IMR-90 (cell line): ENCODE results near the gene GLUD1. TPM values are rescaled to one million over a fixed set of nuclear protein-coding genes. Genes with fewer than 3 reads are reported as not detected.

Source experiments
- ATAC-seq: fragments of 200-7000 bp; cut with Tn5 transposase; 2 replicates; pipeline ENCODE4 v1.9.1; 2020; ENCODE audit warnings: low read depth, mild to moderate bottlenecking, moderate library complexity
- BruUV-seq: library from RNA; stranded (reverse); fragments of 400-500 nt; replicated peaks from 2 replicates; lab custom pipeline; 2021; lab: Mats Ljungman, UMichigan
- CTCF ChIA-PET: fragments of 300-600 bp; formaldehyde crosslinking; extraction: SDS; loops from one replicate; lab custom pipeline; 2021; ENCODE audit warnings: antibody characterized with exemption; lab: Yijun Ruan, JAX
- POLR2A ChIA-PET: fragments of 300-600 bp; sonication (Branson Sonifier 250); formaldehyde crosslinking; loops from one replicate; lab custom pipeline; 2022; ENCODE audit warnings: antibody characterized with exemption; ENCODE audit not compliant: unreplicated experiment; lab: Charles Lee
- DNase-seq: peaks from one replicate; pipeline ENCODE4 v3.0.0; 2013
- H2AFZ ChIP-seq: replicated peaks from 2 replicates; pipeline ENCODE3; 2013; ENCODE audit warnings: low read length, mild to moderate bottlenecking; ENCODE audit not compliant: poor library complexity
- H2AK5ac ChIP-seq: 2 replicates; pipeline ENCODE4 v1.6.1; 2013; ENCODE audit warnings: low read depth, low read length, inconsistent platforms
- H2AK9ac ChIP-seq: replicated peaks from 2 replicates; pipeline ENCODE3; 2013; ENCODE audit warnings: mild to moderate bottlenecking, low read depth, low read length, moderate library complexity; ENCODE audit not compliant: poor library complexity
- H2BK120ac ChIP-seq: 2 replicates; pipeline ENCODE4 v1.6.1; 2013; ENCODE audit warnings: low read depth, low read length, inconsistent platforms
- H2BK15ac ChIP-seq: 3 replicates; pipeline ENCODE4 v1.6.1; 2013; ENCODE audit warnings: low read depth, low read length, inconsistent platforms
- H2BK20ac ChIP-seq: 2 replicates; pipeline ENCODE4 v1.6.1; 2013; ENCODE audit warnings: low read depth, mild to moderate bottlenecking, inconsistent platforms, low read length, moderate library complexity
- H2BK5ac ChIP-seq: 2 replicates; pipeline ENCODE4 v1.6.1; 2013; ENCODE audit warnings: mild to moderate bottlenecking, low read depth, low read length, inconsistent platforms; ENCODE audit not compliant: poor library complexity, severe bottlenecking
- H3K14ac ChIP-seq: replicated peaks from 2 replicates; pipeline ENCODE4 v1.6.1; 2013; ENCODE audit warnings: low read depth, low read length, inconsistent platforms
- H3K18ac ChIP-seq: 2 replicates; pipeline ENCODE4 v1.6.1; 2013; ENCODE audit warnings: low read depth, low read length, control low read depth
- H3K23ac ChIP-seq: 2 replicates; pipeline ENCODE4 v1.6.1; 2013; ENCODE audit warnings: low read depth, low read length, inconsistent platforms
- H3K27ac ChIP-seq: 2 replicates; pipeline ENCODE4 v1.5.1; 2013; ENCODE audit warnings: mild to moderate bottlenecking, control low read depth, low read length; ENCODE audit not compliant: insufficient read depth
- H3K27me3 ChIP-seq: 2 replicates; pipeline ENCODE4 v1.6.1; 2013; ENCODE audit warnings: low read length; ENCODE audit not compliant: control insufficient read depth, insufficient read depth
- H3K36me3 ChIP-seq: 2 replicates; pipeline ENCODE4 v1.6.1; 2013; ENCODE audit warnings: low read length, mixed read lengths; ENCODE audit not compliant: control insufficient read depth, insufficient read depth
- H3K4ac ChIP-seq: 2 replicates; pipeline ENCODE4 v1.6.1; 2013; ENCODE audit warnings: low read depth, low read length, inconsistent platforms
- H3K4me1 ChIP-seq: 2 replicates; pipeline ENCODE4 v1.6.1; 2013; ENCODE audit warnings: low read length, mixed read lengths; ENCODE audit not compliant: control insufficient read depth, insufficient read depth
- H3K4me2 ChIP-seq: 2 replicates; pipeline ENCODE4 v1.6.1; 2013; ENCODE audit warnings: low read depth, mild to moderate bottlenecking, control low read depth, low read length, moderate library complexity
- H3K4me3 ChIP-seq: 2 replicates; pipeline ENCODE4 v1.5.1; 2013; ENCODE audit warnings: low read depth, mild to moderate bottlenecking, control low read depth, low read length, moderate library complexity; ENCODE audit not compliant: insufficient read depth
- H3K56ac ChIP-seq: 2 replicates; pipeline ENCODE4 v1.6.1; 2013; ENCODE audit warnings: low read length, inconsistent platforms; ENCODE audit not compliant: insufficient read depth; ENCODE audit errors: extremely low read depth
- H3K79me1 ChIP-seq, 2 experiments: 2 replicates each; pipeline ENCODE4 v1.6.1; 2013; ENCODE audit warnings: low read length in 2 of 2, inconsistent platforms in 1 of 2, low read depth in 1 of 2
- H3K9ac ChIP-seq: 2 replicates; pipeline ENCODE4 v1.6.1; 2013; ENCODE audit warnings: low read depth, low read length, control low read depth
- H3K9me1 ChIP-seq: 2 replicates; pipeline ENCODE4 v1.6.1; 2013; ENCODE audit warnings: low read length, inconsistent platforms; ENCODE audit not compliant: insufficient read depth
- H3K9me3 ChIP-seq: 2 replicates; pipeline ENCODE4 v1.6.1; 2013; ENCODE audit warnings: low read length; ENCODE audit not compliant: control insufficient read depth, insufficient read depth
- H4K20me1 ChIP-seq: 2 replicates; pipeline ENCODE4 v1.6.1; 2013; ENCODE audit warnings: low read length, inconsistent platforms; ENCODE audit not compliant: insufficient read depth
- H4K5ac ChIP-seq: 2 replicates; pipeline ENCODE4 v1.6.1; 2013; ENCODE audit warnings: mild to moderate bottlenecking, low read depth, low read length, control low read depth
- H4K8ac ChIP-seq, 2 experiments: 2 replicates each; pipeline ENCODE4 v1.6.1; 2013; ENCODE audit warnings: low read depth in 2 of 2, low read length in 2 of 2, control low read depth in 1 of 2, inconsistent platforms in 1 of 2
- H4K91ac ChIP-seq: 2 replicates; pipeline ENCODE4 v1.6.1; 2013; ENCODE audit warnings: low read depth, low read length, inconsistent platforms; ENCODE audit not compliant: insufficient read depth
- BHLHE40 ChIP-seq: fragments of 150-350 bp; IDR thresholded peaks from 2 replicates; pipeline ENCODE4 v1.6.1; 2016; ENCODE audit warnings: mild to moderate bottlenecking, low read depth, low read length
- CEBPB ChIP-seq: IDR thresholded peaks from 2 replicates; pipeline ENCODE4 v1.6.1; 2012; ENCODE audit warnings: low read depth, low read length, improper control_type of control experiment
- CHD1 ChIP-seq: IDR thresholded peaks from 2 replicates; pipeline ENCODE4 v1.6.1; 2012; ENCODE audit warnings: low read depth, low read length, improper control_type of control experiment
- CTCF ChIP-seq: conservative IDR thresholded peaks from 2 replicates; pipeline ENCODE4 v1.5.1; 2012; ENCODE audit warnings: mild to moderate bottlenecking, low read depth, low read length, improper control_type of control experiment
- ELK1 ChIP-seq: fragments of 150-350 bp; IDR thresholded peaks from 2 replicates; pipeline ENCODE4 v1.6.1; 2016; ENCODE audit warnings: low read depth, mild to moderate bottlenecking, low read length, moderate library complexity, borderline replicate concordance
- FOS ChIP-seq: fragments of 150-350 bp; IDR thresholded peaks from 2 replicates; pipeline ENCODE4 v1.6.1; 2016; ENCODE audit warnings: low read depth, low read length
- MAFK ChIP-seq: IDR thresholded peaks from 2 replicates; pipeline ENCODE4 v1.6.1; 2012; ENCODE audit warnings: low read depth, low read length, improper control_type of control experiment
- MAZ ChIP-seq: IDR thresholded peaks from 2 replicates; pipeline ENCODE4 v1.6.1; 2012; ENCODE audit warnings: low read depth, mild to moderate bottlenecking, low read length, improper control_type of control experiment, moderate library complexity, borderline replicate concordance
- MXI1 ChIP-seq: IDR thresholded peaks from 2 replicates; pipeline ENCODE4 v1.6.1; 2012; ENCODE audit warnings: low read depth, mild to moderate bottlenecking, low read length, moderate library complexity, borderline replicate concordance
- NFE2L2 ChIP-seq: fragments of 150-350 bp; IDR thresholded peaks from 2 replicates; pipeline ENCODE4 v1.6.1; 2016; ENCODE audit warnings: low read depth, mild to moderate bottlenecking, low read length
- POLR2A ChIP-seq: IDR thresholded peaks from 2 replicates; pipeline ENCODE4 v1.6.1; 2012; ENCODE audit warnings: mild to moderate bottlenecking, low read depth, low read length
- RAD21 ChIP-seq: IDR thresholded peaks from 2 replicates; pipeline ENCODE4 v1.6.1; 2012; ENCODE audit warnings: low read length, improper control_type of control experiment
- RCOR1 ChIP-seq: IDR thresholded peaks from 2 replicates; pipeline ENCODE4 v1.6.1; 2012; ENCODE audit warnings: mild to moderate bottlenecking, low read length, improper control_type of control experiment; ENCODE audit not compliant: insufficient replicate concordance
- RFX5 ChIP-seq: IDR thresholded peaks from 2 replicates; pipeline ENCODE4 v1.8.0; 2012; ENCODE audit warnings: low read depth, mild to moderate bottlenecking, low read length, moderate library complexity
- SMC3 ChIP-seq: fragments of 150-350 bp; IDR thresholded peaks from 2 replicates; pipeline ENCODE4 v1.6.1; 2016; ENCODE audit warnings: low read depth, mild to moderate bottlenecking, antibody characterized with exemption, low read length, moderate library complexity
- USF2 ChIP-seq: fragments of 150-350 bp; IDR thresholded peaks from 2 replicates; pipeline ENCODE4 v1.6.1; 2017; ENCODE audit warnings: mild to moderate bottlenecking, antibody characterized with exemption, low read length, low read depth
- WGBS, 2 experiments: methylation state at CpG; one replicate each; pipeline versions ENCODE4 v1.1.5 to v1.1.7; 2013; ENCODE audit warnings: missing lambda C conversion rate in 2 of 2; ENCODE audit not compliant: insufficient read length in 1 of 2; ENCODE audit errors: extremely low coverage in 2 of 2; 5-methylcytosine and 5-hydroxymethylcytosine counted together
- dilution Hi-C: fragments of 300-500 bp; cut with HindIII; formaldehyde crosslinking; loops from one replicate; pipeline ENCODE4 v1.14.3; 2018; ENCODE audit warnings: low sequenced_read_pairs; ENCODE audit not compliant: unreplicated experiment
- in situ Hi-C: fragments of 300-500 bp; cut with MboI; formaldehyde crosslinking; loops from 3 replicates; pipeline ENCODE4 v1.14.3; 2019; ENCODE audit warnings: low sequenced_read_pairs, inconsistent platforms, mixed read lengths
- intact Hi-C: fragments of 100-400 bp; cut with micrococcal nuclease; formaldehyde crosslinking; loops from 2 replicates; pipeline ENCODE4 v1.10.0; 2022
- polyA plus RNA-seq, 3 experiments: library from polyadenylated mRNA; depleted of rRNA; stranded (reverse); fragments of >200 nt; gene quantifications; 2 replicates each; pipeline ENCODE4 v1.2.3, GENCODE V29; 2012; ENCODE audit warnings: low replicate concordance in 1 of 3
- total RNA-seq: library from RNA; depleted of rRNA; stranded (reverse); fragments of >200 nt; gene quantifications from 2 replicates; pipeline ENCODE4 v1.2.3, GENCODE V29; 2012

GLUD1 gene
- total and polyA plus RNA-seq, 2 of the 4 experiments (the other 2 are of a cell fraction) = 64.8 to 210 TPM

GRCh38 chr10:87036623-87037022 is 58.0 kb downstream of the GLUD1 start:
- CTCF ChIA-PET = interaction anchor here (0.7 kb wide), 1 partner anchor 681 kb away, joined by 3 read pairs; no protein-coding TSS in a partner anchor
- dilution Hi-C loops (no loop called here), intact Hi-C loops (no loop called here), in situ Hi-C loops (no loop called here)
- no peak overlapping the region for H4K5ac ChIP-seq
- H3K79me1 ChIP-seq = no peaks in the 10 kb centered on the region
- no peaks in the 10 kb centered on the region for H3K36me3 ChIP-seq
- no peak overlapping the region for H3K27ac ChIP-seq
- H3K56ac ChIP-seq = no peak overlapping the region
- H2AFZ ChIP-seq = no peak overlapping the region
- no peaks in the 10 kb centered on the region for H3K9me1 ChIP-seq
- H2BK5ac ChIP-seq = no peak overlapping the region
- H3K14ac ChIP-seq = no peak overlapping the region
- POLR2A ChIA-PET = no interaction called here
- no peak overlapping the region for H3K4me3 ChIP-seq
- no peak for DNase-seq
- no peak for ATAC-seq
- no peaks in the 10 kb centered on the region for H4K20me1 ChIP-seq
- no TSS peak for BruUV-seq
- H2AK5ac ChIP-seq = no peak overlapping the region
- H3K9me3 ChIP-seq = peaks cover 3% of the 10 kb centered on the region; the same call in 1 of the 2 replicates
- no peak overlapping the region for H4K8ac ChIP-seq
- no peak overlapping the region for H3K18ac ChIP-seq
- no CpG with 5 or more reads among the region's 1 CpG for WGBS, 2 experiments
- no peaks in the 10 kb centered on the region for H3K4me1 ChIP-seq
- H3K23ac ChIP-seq = no peak overlapping the region
- no peak overlapping the region for H4K91ac ChIP-seq
- no peak overlapping the region for H3K4me2 ChIP-seq
- H3K27me3 ChIP-seq = no peaks in the 10 kb centered on the region; the same call in 1 of the 2 replicates
- H2BK20ac ChIP-seq = no peak overlapping the region
- no peak overlapping the region for H2BK15ac ChIP-seq
- no peak overlapping the region for H2AK9ac ChIP-seq
- H3K4ac ChIP-seq = no peak overlapping the region
- no peak overlapping the region for H3K9ac ChIP-seq
- TF ChIP-seq RAD21 (no peak), MXI1 (no peak), MAZ (no peak), CTCF (no peak), CHD1 (no peak), CEBPB (no peak), MAFK (no peak), BHLHE40 (no peak), FOS (no peak), RFX5 (no peak), POLR2A (no peak), SMC3 (no peak), USF2 (no peak), RCOR1 (no peak), NFE2L2 (no peak), ELK1 (no peak)
- no peak overlapping the region for H2BK120ac ChIP-seq
